ENCODE data around the gene HRH2.
"Not testable (repeated sequence)": the region's sequence is repeated elsewhere in the genome, so short reads cannot be mapped to it uniquely, and the experiment has no call there.

HRH2 gene

GRCh38 chr5:175715627-175716522 is 58.0 kb downstream of the HRH2 start:
- no peak for DNase-seq

GRCh38 chr5:175717837-175718236 is 60.0 kb downstream of the HRH2 start:
- no peak for DNase-seq

GRCh38 chr5:175718401-175719108 is 60.7 kb downstream of the HRH2 start:
- peak; percentile 39 for DNase-seq

GRCh38 chr5:175719109-175719432 is 61.2 kb downstream of the HRH2 start:
- not testable (repeated sequence) for DNase-seq

- no peak for DNase-seq
Observed at GRCh38 chr5:175724314-175725275, 66.7 kb downstream of the HRH2 start.

- DNase-seq: no peak
Observed at GRCh38 chr5:175728316-175728715, 70.4 kb downstream of the HRH2 start.

GRCh38 chr5:175728885-175729828 is 71.3 kb downstream of the HRH2 start:
- DNase-seq: peak; percentile 14

GRCh38 chr5:175729829-175730277 is 72.0 kb downstream of the HRH2 start:
- DNase-seq: peak; percentile 86

- DNase-seq: no peak
Observed at GRCh38 chr5:175731172-175731571, 73.3 kb downstream of the HRH2 start.

- DNase-seq: no peak
Observed at GRCh38 chr5:175731756-175732465, 74.0 kb downstream of the HRH2 start.

GRCh38 chr5:175733017-175733416 is 75.1 kb downstream of the HRH2 start:
- DNase-seq: no peak

GRCh38 chr5:175734016-175734415 is 76.1 kb downstream of the HRH2 start:
- DNase-seq: no peak

GRCh38 chr5:175734501-175734900 is 76.6 kb downstream of the HRH2 start:
- DNase-seq: no peak

- DNase-seq: no peak
Observed at GRCh38 chr5:175735701-175736100, 77.8 kb downstream of the HRH2 start.

- no peak for DNase-seq
Observed at GRCh38 chr5:175736652-175737051, 78.8 kb downstream of the HRH2 start.

- no peak for DNase-seq
Observed at GRCh38 chr5:175737481-175737880, 79.6 kb downstream of the HRH2 start.

GRCh38 chr5:175738126-175738525 is 80.3 kb downstream of the HRH2 start:
- no peak for DNase-seq

GRCh38 chr5:175738602-175739133 is 80.8 kb downstream of the HRH2 start:
- DNase-seq: no peak

GRCh38 chr5:175740014-175740413 is 82.1 kb downstream of the HRH2 start:
- DNase-seq: no peak

GRCh38 chr5:175741556-175741955 is 83.7 kb downstream of the HRH2 start:
- DNase-seq: no peak
